OCI-LY3 (cell line): ENCODE results near the gene HELQ.

Source experiments
- CTCF ChIP-seq: fragments of 200-600, 300-600 bp; sonication (generic); IDR thresholded peaks from 2 replicates; pipeline ENCODE4 v1.5.1; 2014; ENCODE audit warnings: antibody characterized with exemption, low read length, low read depth
- EZH2phosphoT487 ChIP-seq: fragments of 200-600 bp; shearing (Covaris generic); IDR thresholded peaks from 2 replicates; pipeline ENCODE4 v1.6.1; 2018; ENCODE audit warnings: antibody characterized with exemption, mixed run types, low read depth

- TF ChIP-seq CTCF (no peak), EZH2phosphoT487 (no peak)
These were observed 18.9 kb downstream of the HELQ start for GRCh38 chr4:83436680-83437079.
